CD14-positive monocyte (primary cell): ENCODE data around the gene CD200R1L. TPM values are rescaled to one million over a fixed set of nuclear protein-coding genes. Genes with fewer than 3 reads are reported as not detected.
A peak's percentile ranks its signal among the peaks of the same experiment; 100 is the strongest.

Source experiments
- DNase-seq, 3 donors: peaks; one replicate each; pipeline ENCODE4 v3.0.0-alpha.2; 2011 to 2022
- H2AFZ ChIP-seq: 2 replicates; pipeline ENCODE4 v1.6.0; 2012; ENCODE audit warnings: mild to moderate bottlenecking, low read depth, low read length, inconsistent platforms; ENCODE audit not compliant: insufficient read depth, poor library complexity, severe bottlenecking
- H3K27ac ChIP-seq, 2 donors: 1 replicate in 1 of 2; 2 replicates in 1 of 2; pipeline ENCODE4 v1.5.1; 2012 to 2013; ENCODE audit warnings: low read length in 2 of 2, control low read depth in 1 of 2, inconsistent platforms in 1 of 2, low read depth in 1 of 2, mild to moderate bottlenecking in 1 of 2
- H3K27me3 ChIP-seq, 2 donors: one replicate each; pipeline versions ENCODE4 v1.6.0 to v1.6.1; 2011 to 2013; ENCODE audit warnings: low read length in 2 of 2; ENCODE audit not compliant: control insufficient read depth in 2 of 2, insufficient read depth in 2 of 2
- H3K36me3 ChIP-seq, 2 donors: replicated peaks in 1 of 2; 1 replicate in 1 of 2; 2 replicates in 1 of 2; pipeline versions ENCODE4 v1.5.1 to v1.6.1; 2012 to 2013; ENCODE audit warnings: low read length in 2 of 2, control low read depth in 1 of 2, inconsistent platforms in 1 of 2, mild to moderate bottlenecking in 1 of 2; ENCODE audit not compliant: insufficient read depth in 2 of 2, control insufficient read depth in 1 of 2
- H3K4me1 ChIP-seq, 2 donors: 1 replicate in 1 of 2; 2 replicates in 1 of 2; pipeline versions ENCODE4 v1.5.1 to v1.6.1; 2012 to 2013; ENCODE audit warnings: low read length in 2 of 2, control low read depth in 1 of 2, inconsistent platforms in 1 of 2, mild to moderate bottlenecking in 1 of 2, moderate library complexity in 1 of 2; ENCODE audit not compliant: insufficient read depth in 2 of 2, control insufficient read depth in 1 of 2
- H3K4me2 ChIP-seq: replicated peaks from 2 replicates; pipeline ENCODE3; 2012; ENCODE audit warnings: low read length, moderate library complexity, mild to moderate bottlenecking; ENCODE audit not compliant: poor library complexity, severe bottlenecking; ENCODE audit errors: extremely low read depth
- H3K4me3 ChIP-seq, 3 experiments: fragments of 200-600 bp in 1 of 3; sonication (generic) in 1 of 3; replicated peaks in 1 of 3; 1 replicate in 2 of 3; 2 replicates in 1 of 3; pipeline ENCODE4 v1.5.1; 2011 to 2013; ENCODE audit warnings: low read length in 3 of 3, mild to moderate bottlenecking in 3 of 3, control low read depth in 2 of 3, low read depth in 2 of 3, inconsistent platforms in 1 of 3, moderate library complexity in 1 of 3
- H3K79me2 ChIP-seq: 2 replicates; pipeline ENCODE4 v1.6.0; 2012; ENCODE audit warnings: mild to moderate bottlenecking, control low read depth, inconsistent platforms, low read length, moderate library complexity; ENCODE audit not compliant: insufficient read depth
- H3K9ac ChIP-seq: 2 replicates; pipeline ENCODE4 v1.6.0; 2017; ENCODE audit warnings: low read length, mild to moderate bottlenecking; ENCODE audit not compliant: insufficient read depth, poor library complexity, severe bottlenecking
- H3K9me3 ChIP-seq, 2 donors: replicated peaks in 1 of 2; 1 replicate in 1 of 2; 2 replicates in 1 of 2; pipeline versions ENCODE4 v1.5.1 to v1.6.1; 2012 to 2013; ENCODE audit warnings: low read length in 2 of 2, control low read depth in 1 of 2; ENCODE audit not compliant: control insufficient read depth in 1 of 2, insufficient read depth in 1 of 2
- H4K20me1 ChIP-seq: 2 replicates; pipeline ENCODE4 v1.6.0; 2012; ENCODE audit warnings: mild to moderate bottlenecking, low read length, control low read depth, moderate library complexity; ENCODE audit not compliant: insufficient read depth
- H3K27ac Mint-ChIP-seq, 7 donors: one replicate each; pipeline ENCODE4 v1.8.0; 2020; ENCODE audit warnings: mild to moderate bottlenecking in 7 of 7, mixed read lengths in 7 of 7, moderate library complexity in 6 of 7, inconsistent platforms in 2 of 7
- H3K27me3 Mint-ChIP-seq, 3 donors: one replicate each; pipeline ENCODE4 v1.8.0; 2021 to 2022; ENCODE audit warnings: low read depth in 3 of 3, mild to moderate bottlenecking in 3 of 3, mixed read lengths in 3 of 3, moderate library complexity in 3 of 3, inconsistent platforms in 1 of 3
- H3K36me3 Mint-ChIP-seq, 2 donors: one replicate each; pipeline ENCODE4 v1.8.0; 2020; ENCODE audit warnings: mixed read lengths in 2 of 2, inconsistent platforms in 1 of 2, mild to moderate bottlenecking in 1 of 2
- H3K4me1 Mint-ChIP-seq: one replicate; pipeline ENCODE4 v1.8.0; 2020; ENCODE audit warnings: mild to moderate bottlenecking, mixed read lengths
- H3K4me3 Mint-ChIP-seq, 2 donors: one replicate each; pipeline ENCODE4 v1.8.0; 2020; ENCODE audit warnings: mild to moderate bottlenecking in 2 of 2, mixed read lengths in 2 of 2, moderate library complexity in 1 of 2
- H3K9me3 Mint-ChIP-seq, 7 donors: one replicate each; pipeline ENCODE4 v1.8.0; 2020 to 2022; ENCODE audit warnings: mixed read lengths in 7 of 7, mild to moderate bottlenecking in 6 of 7, moderate library complexity in 6 of 7, inconsistent platforms in 2 of 7
- CTCF ChIP-seq: fragments of 200-600 bp; IDR thresholded peaks from one replicate; pipeline ENCODE4 v1.8.0; 2022; ENCODE audit warnings: antibody characterized with exemption, mild to moderate bottlenecking
- WGBS: methylation state at CpG from one replicate; pipeline ENCODE4 v1.1.5; 2013; ENCODE audit warnings: missing lambda C conversion rate; ENCODE audit not compliant: insufficient coverage; 5-methylcytosine and 5-hydroxymethylcytosine counted together
- intact Hi-C, 2 donors: fragments of 100-400 bp; cut with micrococcal nuclease; formaldehyde crosslinking; loops; one replicate each; pipeline versions ENCODE4 v1.15.0 to v1.15.1; 2023
- polyA plus RNA-seq, 3 donors: library from polyadenylated mRNA; depleted of rRNA in 1 of 3; unstranded in 2 of 3; stranded (reverse) in 1 of 3; fragments of 300-500 nt in 2 of 3; fragments of >200 nt in 1 of 3; fragmentation: Illumina TruSeq in 2 of 3; gene quantifications; 1 replicate in 2 of 3; 2 replicates in 1 of 3; pipeline ENCODE4 v1.2.3, GENCODE V29; 2012 to 2021

CD200R1L gene
- polyA plus RNA-seq, 3 donors: not detected

GRCh38 chr3:112817797-112818196 lies 28.9 kb downstream of the CD200R1L start:
- Histone ChIP-seq H3K9ac (no peak overlapping the region), H3K27ac (peak overlapping the region; percentile 17 to 74), H3K9me3 (no peaks in the 10 kb centered on the region), H3K4me3 (peak overlapping the region in 1 of 3 experiments; percentile 24), H3K36me3 (no peaks in the 10 kb centered on the region), H3K27me3 (no peaks in the 10 kb centered on the region), H3K4me2 (peak overlapping the region; percentile 31), H2AFZ (no peak overlapping the region), H4K20me1 (no peaks in the 10 kb centered on the region), H3K4me1 (peaks cover 64 to 92% of the 10 kb centered on the region in 2 donors), H3K79me2 (no peaks in the 10 kb centered on the region)
- WGBS: 0% methylated on average over 1 of the region's 3 CpGs
- intact Hi-C loops: loop anchor here in 1 of 2 donors (10.0 kb wide), 1 partner anchor 143 kb away; no protein-coding TSS in a partner anchor
- TF ChIP-seq CTCF: no peak
- Mint-ChIP-seq H3K36me3 (peaks cover 3 to 9% of the 10 kb centered on the region in 2 donors), H3K4me1 (peaks cover 74% of the 10 kb centered on the region), H3K27ac (peak overlapping the region; percentile 84 to 95 (median 93)), H3K4me3 (peak overlapping the region in 1 of 2 donors; percentile 26), H3K27me3 (peaks cover 0 to 2% (median 0%) of the 10 kb centered on the region in 3 donors), H3K9me3 (peaks cover 0 to 7% (median 2%) of the 10 kb centered on the region in 7 donors)
- peak; percentile 32 to 70 (median 58) for DNase-seq

GRCh38 chr3:112817271-112817670 lies 29.4 kb downstream of the CD200R1L start:
- Mint-ChIP-seq H3K27me3 (peaks cover 0 to 2% (median 0%) of the 10 kb centered on the region in 3 donors), H3K4me3 (peak overlapping the region in 1 of 2 donors; percentile 26), H3K36me3 (peaks cover 3 to 9% of the 10 kb centered on the region in 2 donors), H3K9me3 (peaks cover 0 to 7% (median 2%) of the 10 kb centered on the region in 7 donors), H3K27ac (peak overlapping the region; percentile 84 to 95 (median 93)), H3K4me1 (peaks cover 77% of the 10 kb centered on the region)
- no peak for TF ChIP-seq CTCF
- Histone ChIP-seq H3K27me3 (no peaks in the 10 kb centered on the region), H3K9ac (no peak overlapping the region), H3K4me3 (peak overlapping the region in 1 of 3 experiments; percentile 24), H3K79me2 (no peaks in the 10 kb centered on the region), H2AFZ (no peak overlapping the region), H3K4me2 (peak overlapping the region; percentile 31), H3K4me1 (peaks cover 69 to 92% of the 10 kb centered on the region in 2 donors), H3K27ac (peak overlapping the region; percentile 17 to 74), H3K9me3 (no peaks in the 10 kb centered on the region), H3K36me3 (no peaks in the 10 kb centered on the region), H4K20me1 (no peaks in the 10 kb centered on the region)
- no peak for DNase-seq
- intact Hi-C loops: loop anchor here in 1 of 2 donors (10.0 kb wide), 1 partner anchor 142 kb away; no protein-coding TSS in a partner anchor
